HepG2 (cell line): ENCODE results near the gene ECSIT. TPM values are rescaled to one million over a fixed set of nuclear protein-coding genes. Genes with fewer than 3 reads are reported as not detected.

ENCODE experiments used
- CREB1 ChIP-seq, 2 experiments: fragments of 450-650 bp in 1 of 2; IDR thresholded peaks; 2 replicates each; pipeline ENCODE4 v1.6.1; 2016 to 2017; ENCODE audit warnings: control low read depth in 1 of 2, mild to moderate bottlenecking in 1 of 2, missing compliant biosample characterization in 1 of 2, missing genetic modification characterization in 1 of 2
- CREB3 ChIP-seq: sonication (generic); formaldehyde crosslinking; IDR thresholded peaks from 2 replicates; pipeline ENCODE4 v1.5.0; 2020; ENCODE audit warnings: missing genetic modification reagents
- DRAP1 ChIP-seq: IDR thresholded peaks from 2 replicates; pipeline ENCODE4 v1.6.1; 2016; ENCODE audit warnings: missing genetic modification reagents, missing compliant biosample characterization
- FOXK1 ChIP-seq: sonication (generic); formaldehyde crosslinking; IDR thresholded peaks from 2 replicates; pipeline ENCODE4 v1.4.0; 2020; ENCODE audit warnings: low read depth, missing genetic modification reagents, borderline replicate concordance
- MTERF4 ChIP-seq: sonication (generic); formaldehyde crosslinking; IDR thresholded peaks from 2 replicates; pipeline ENCODE4 v1.8.0; 2023; ENCODE audit warnings: mild to moderate bottlenecking, missing genetic modification reagents
- ZBTB3 ChIP-seq: sonication (generic); formaldehyde crosslinking; IDR thresholded peaks from 2 replicates; pipeline ENCODE4 v1.4.0; 2020; ENCODE audit warnings: low read depth, mild to moderate bottlenecking, moderate library complexity, missing genetic modification reagents, borderline replicate concordance
- ZBTB40 ChIP-seq, 2 experiments: fragments of 450-650 bp in 1 of 2; sonication (generic) in 1 of 2; formaldehyde crosslinking in 1 of 2; IDR thresholded peaks; 2 replicates each; pipeline versions ENCODE4 v1.6.1 to v1.8.0; 2016 to 2022; ENCODE audit warnings: antibody characterized with exemption in 1 of 2, mild to moderate bottlenecking in 1 of 2, missing genetic modification reagents in 1 of 2
- ZMAT3 ChIP-seq: sonication (generic); formaldehyde crosslinking; conservative IDR thresholded peaks from 2 replicates; pipeline ENCODE4 v1.7.0; 2021; ENCODE audit warnings: missing genetic modification reagents
- ZNF607 ChIP-seq: sonication (generic); formaldehyde crosslinking; IDR thresholded peaks from 2 replicates; pipeline ENCODE4 v1.5.1; 2020; ENCODE audit warnings: missing genetic modification reagents, mild to moderate bottlenecking, borderline replicate concordance
- ZNF720 ChIP-seq: sonication (generic); formaldehyde crosslinking; IDR thresholded peaks from 2 replicates; pipeline ENCODE4 v1.4.0; 2020; ENCODE audit warnings: missing genetic modification reagents
- polyA plus RNA-seq, 8 experiments: library from polyadenylated mRNA; depleted of rRNA in 3 of 8; stranded (reverse) in 7 of 8; unstranded in 1 of 8; fragments of >200 nt; fragmentation: Illumina TruSeq in 4 of 8; extraction: Trizol in 4 of 8; gene quantifications; 2 replicates each; pipeline versions ENCODE4 v1.2.1 to v1.2.3, GENCODE V29; 2011 to 2016; ENCODE audit warnings: low read depth in 4 of 8, missing spikeins in 1 of 8, mixed read lengths in 1 of 8; ENCODE audit not compliant: insufficient read depth in 1 of 8
- total RNA-seq, 5 experiments: library from RNA; depleted of rRNA; stranded (reverse); fragments of >200 nt; fragmentation: Illumina TruSeq; extraction: Trizol; gene quantifications; 2 replicates each; pipeline ENCODE4 v1.2.3, GENCODE V29; 2016; ENCODE audit warnings: low read depth in 1 of 5

Gene ECSIT
- total and polyA plus RNA-seq, 2 of the 13 experiments (the other 11 are each of a cell fraction or from before 2014, with no cell fraction given) = 36.4 to 62.3 TPM

- TF ChIP-seq ZBTB40 (IDR thresholded peaks at IDR 0.05) = no peak
- peak; percentile 89 for TF ChIP-seq ZBTB40 (CRISPR knock-in tag; IDR thresholded peaks at IDR 0.05)
- peak; percentile 81; the same call in 1 of the 2 replicates for TF ChIP-seq ZNF607 (CRISPR knock-in tag)
- TF ChIP-seq FOXK1 (CRISPR knock-in tag) = peak; percentile 83
- 0 out of 2 replicates have a peak, but pooled peaks have one; percentile 54 for TF ChIP-seq CREB3 (CRISPR knock-in tag)
- TF ChIP-seq MTERF4 = 0 out of 2 replicates have a peak, but pooled peaks have one; percentile 35
- peak; percentile 82 for TF ChIP-seq DRAP1 (CRISPR knock-in tag)
- TF ChIP-seq CREB1 (IDR thresholded peaks at IDR 0.05) = no peak
- peak; percentile 80 for TF ChIP-seq CREB1 (CRISPR knock-in tag; IDR thresholded peaks at IDR 0.05)
- peak; percentile 87 for TF ChIP-seq ZMAT3 (CRISPR knock-in tag)
- no peak for TF ChIP-seq ZNF720 (CRISPR knock-in tag)
- TF ChIP-seq ZBTB3 (CRISPR knock-in tag) = no peak
These were observed at the start of gene ECSIT (continued) for GRCh38 chr19:11528551-11529341.
